HepG2 (cell line): Measurements from ENCODE around the gene SPIN1. TPM values are rescaled to one million over a fixed set of nuclear protein-coding genes. Genes with fewer than 3 reads are reported as not detected.

Experiments
- FOSL1 ChIP-seq: sonication (generic); formaldehyde crosslinking; IDR thresholded peaks from 2 replicates; pipeline ENCODE4 v1.9.0; 2021; ENCODE audit warnings: missing genetic modification reagents, borderline replicate concordance
- MTF2 ChIP-seq: sonication (generic); formaldehyde crosslinking; IDR thresholded peaks from 2 replicates; pipeline ENCODE4 v1.5.0; 2020; ENCODE audit warnings: missing genetic modification reagents, borderline replicate concordance
- NFAT5 ChIP-seq: sonication (generic); formaldehyde crosslinking; IDR thresholded peaks from 2 replicates; pipeline ENCODE4 v1.4.0; 2020; ENCODE audit warnings: missing genetic modification reagents
- NPAS2 ChIP-seq: sonication (generic); formaldehyde crosslinking; IDR thresholded peaks from 2 replicates; pipeline ENCODE4 v1.8.0; 2022; ENCODE audit warnings: mild to moderate bottlenecking, missing genetic modification reagents, borderline replicate concordance
- NR2C2 ChIP-seq: sonication (generic); formaldehyde crosslinking; IDR thresholded peaks from 2 replicates; pipeline ENCODE4 v1.4.0; 2020; ENCODE audit warnings: missing genetic modification reagents, mild to moderate bottlenecking, moderate library complexity, borderline replicate concordance
- PAXIP1 ChIP-seq: sonication (generic); formaldehyde crosslinking; conservative IDR thresholded peaks from 2 replicates; pipeline ENCODE4 v1.4.0; 2020; ENCODE audit warnings: mild to moderate bottlenecking, missing genetic modification reagents, moderate library complexity
- THAP11 ChIP-seq: IDR thresholded peaks from 2 replicates; pipeline ENCODE4 v1.6.1; 2016; ENCODE audit warnings: missing biosample characterization, missing genetic modification reagents
- polyA plus RNA-seq, 8 experiments: library from polyadenylated mRNA; depleted of rRNA in 3 of 8; stranded (reverse) in 7 of 8; unstranded in 1 of 8; fragments of >200 nt; fragmentation: Illumina TruSeq in 4 of 8; extraction: Trizol in 4 of 8; gene quantifications; 2 replicates each; pipeline versions ENCODE4 v1.2.1 to v1.2.3, GENCODE V29; 2011 to 2016; ENCODE audit warnings: low read depth in 4 of 8, missing spikeins in 1 of 8, mixed read lengths in 1 of 8; ENCODE audit not compliant: insufficient read depth in 1 of 8
- total RNA-seq, 5 experiments: library from RNA; depleted of rRNA; stranded (reverse); fragments of >200 nt; fragmentation: Illumina TruSeq; extraction: Trizol; gene quantifications; 2 replicates each; pipeline ENCODE4 v1.2.3, GENCODE V29; 2016; ENCODE audit warnings: low read depth in 1 of 5

SPIN1 gene
- total and polyA plus RNA-seq, 2 of the 13 experiments (the other 11 are each of a cell fraction or from before 2014, with no cell fraction given), result 20.0 to 24.3 TPM

GRCh38 chr9:88363661-88364060 is 24.6 kb upstream of the SPIN1 start (continued):
- TF ChIP-seq NFAT5 (no peak), THAP11 (CRISPR knock-in tag) (no peak), PAXIP1 (CRISPR knock-in tag) (no peak), MTF2 (no peak), FOSL1 (no peak), NPAS2 (CRISPR knock-in tag) (no peak), NR2C2 (CRISPR knock-in tag) (no peak)
